ENCODE data around the gene TBC1D9. TPM values are rescaled to one million over a fixed set of nuclear protein-coding genes. Genes with fewer than 3 reads are reported as not detected.
A peak's percentile ranks its signal among the peaks of the same experiment; 100 is the strongest.

Gene TBC1D9
- total RNA-seq, 1 experiment from 2014 or later: 17.0 TPM

DNA sequence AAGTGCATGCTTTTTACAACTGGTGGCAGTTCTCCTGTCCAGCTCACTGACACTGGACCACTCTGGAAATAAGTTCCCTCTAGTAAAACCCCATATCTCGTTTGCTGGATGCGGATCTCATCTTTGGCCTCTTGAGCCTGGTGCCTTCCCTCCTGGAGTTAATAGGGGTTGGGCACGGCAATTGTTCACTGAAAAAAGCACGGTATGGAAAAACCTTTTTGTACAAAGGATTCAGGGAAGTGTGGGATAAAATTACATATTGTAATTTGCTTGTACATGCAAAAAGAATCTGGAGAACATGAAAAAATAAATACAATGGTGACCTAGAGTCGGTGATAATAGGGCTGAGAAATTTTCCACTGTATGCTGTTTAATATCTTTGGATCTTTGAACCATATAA is 30.6 kb downstream of the TBC1D9 start:
- ChIA-PET POLR2A (ENCODE audit: unreplicated experiment) (no interaction called here), CTCF (no interaction called here)
- Histone ChIP-seq H3K9me3 (ENCODE audit: insufficient read depth, low read depth) (no peaks in the 10 kb centered on the region), H3K4me2 (peak overlapping the region; percentile 65), H2AFZ (no peak overlapping the region), H3F3A (ENCODE audit: insufficient read depth, low read depth) (peaks cover 35% of the 10 kb centered on the region), H3K36me3 (ENCODE audit: low read depth) (no peaks in the 10 kb centered on the region), H3K27ac (no peak overlapping the region), H3K27me3 (ENCODE audit: insufficient read depth, low read depth) (no peaks in the 10 kb centered on the region), H3K9me2 (ENCODE audit: insufficient read depth) (no peaks in the 10 kb centered on the region), H4K20me1 (ENCODE audit: insufficient read depth) (no peaks in the 10 kb centered on the region), H3K4me1 (replicated peaks; ENCODE audit: insufficient read depth) (peaks cover 53% of the 10 kb centered on the region), H3K4me3 (no peak overlapping the region), H3K79me2 (ENCODE audit: low read depth) (peaks cover 24% of the 10 kb centered on the region; the same call in 1 of the 2 replicates)
- no peak for TF ChIP-seq EZH2 (IDR thresholded peaks at IDR 0.05; ENCODE audit: low read depth)
- TF ChIP-seq, protein P1, sequence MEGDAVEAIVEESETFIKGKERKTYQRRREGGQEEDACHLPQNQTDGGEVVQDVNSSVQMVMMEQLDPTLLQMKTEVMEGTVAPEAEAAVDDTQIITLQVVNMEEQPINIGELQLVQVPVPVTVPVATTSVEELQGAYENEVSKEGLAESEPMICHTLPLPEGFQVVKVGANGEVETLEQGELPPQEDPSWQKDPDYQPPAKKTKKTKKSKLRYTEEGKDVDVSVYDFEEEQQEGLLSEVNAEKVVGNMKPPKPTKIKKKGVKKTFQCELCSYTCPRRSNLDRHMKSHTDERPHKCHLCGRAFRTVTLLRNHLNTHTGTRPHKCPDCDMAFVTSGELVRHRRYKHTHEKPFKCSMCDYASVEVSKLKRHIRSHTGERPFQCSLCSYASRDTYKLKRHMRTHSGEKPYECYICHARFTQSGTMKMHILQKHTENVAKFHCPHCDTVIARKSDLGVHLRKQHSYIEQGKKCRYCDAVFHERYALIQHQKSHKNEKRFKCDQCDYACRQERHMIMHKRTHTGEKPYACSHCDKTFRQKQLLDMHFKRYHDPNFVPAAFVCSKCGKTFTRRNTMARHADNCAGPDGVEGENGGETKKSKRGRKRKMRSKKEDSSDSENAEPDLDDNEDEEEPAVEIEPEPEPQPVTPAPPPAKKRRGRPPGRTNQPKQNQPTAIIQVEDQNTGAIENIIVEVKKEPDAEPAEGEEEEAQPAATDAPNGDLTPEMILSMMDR (conservative IDR thresholded peaks at IDR 0.05): no peak
- intact Hi-C loops (cut with micrococcal nuclease; ENCODE audit: unreplicated experiment): no loop called here
- DNase-seq: no peak
- no TSS peak for BruUV-seq (replicated peaks)

DNA sequence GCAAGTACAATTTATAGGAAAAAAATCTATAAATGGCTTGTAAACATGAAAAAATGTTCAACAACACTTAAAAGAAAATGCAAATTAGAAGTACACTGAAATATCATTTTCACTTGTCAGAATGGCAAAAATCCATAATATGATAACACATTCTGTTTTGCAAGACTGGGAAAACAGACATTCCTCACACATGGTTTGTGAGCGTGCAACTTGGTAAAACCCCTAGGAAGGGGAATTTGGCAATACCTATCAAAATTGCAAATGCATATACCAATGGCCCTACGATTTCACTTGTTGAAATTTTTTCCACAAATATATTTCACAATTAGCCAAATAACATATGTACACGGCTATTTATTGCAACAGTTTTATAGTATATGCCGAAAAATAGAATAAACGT is 31.4 kb downstream of the TBC1D9 start:
- no peaks in the 10 kb centered on the region for H4K20me1 ChIP-seq (ENCODE audit: insufficient read depth)
- H3F3A ChIP-seq (ENCODE audit: insufficient read depth, low read depth): peaks cover 35% of the 10 kb centered on the region
- ChIA-PET POLR2A (ENCODE audit: unreplicated experiment) (no interaction called here), CTCF (no interaction called here)
- H2AFZ ChIP-seq: no peak overlapping the region
- no peaks in the 10 kb centered on the region for H3K9me2 ChIP-seq (ENCODE audit: insufficient read depth)
- H3K27ac ChIP-seq: no peak overlapping the region
- TF ChIP-seq, protein P1 (conservative IDR thresholded peaks at IDR 0.05): no peak
- no peak for TF ChIP-seq EZH2 (IDR thresholded peaks at IDR 0.05; ENCODE audit: low read depth)
- H3K9me3 ChIP-seq (ENCODE audit: insufficient read depth, low read depth): no peaks in the 10 kb centered on the region
- H3K4me3 ChIP-seq: no peak overlapping the region
- intact Hi-C loops (cut with micrococcal nuclease; ENCODE audit: unreplicated experiment): no loop called here
- H3K27me3 ChIP-seq (ENCODE audit: insufficient read depth, low read depth): no peaks in the 10 kb centered on the region
- peaks cover 47% of the 10 kb centered on the region for H3K4me1 ChIP-seq (replicated peaks; ENCODE audit: insufficient read depth)
- peaks cover 24% of the 10 kb centered on the region; the same call in 1 of the 2 replicates for H3K79me2 ChIP-seq (ENCODE audit: low read depth)
- DNase-seq: no peak
- no peaks in the 10 kb centered on the region for H3K36me3 ChIP-seq (ENCODE audit: low read depth)
- H3K4me2 ChIP-seq: no peak overlapping the region
- BruUV-seq (replicated peaks): no TSS peak

DNA sequence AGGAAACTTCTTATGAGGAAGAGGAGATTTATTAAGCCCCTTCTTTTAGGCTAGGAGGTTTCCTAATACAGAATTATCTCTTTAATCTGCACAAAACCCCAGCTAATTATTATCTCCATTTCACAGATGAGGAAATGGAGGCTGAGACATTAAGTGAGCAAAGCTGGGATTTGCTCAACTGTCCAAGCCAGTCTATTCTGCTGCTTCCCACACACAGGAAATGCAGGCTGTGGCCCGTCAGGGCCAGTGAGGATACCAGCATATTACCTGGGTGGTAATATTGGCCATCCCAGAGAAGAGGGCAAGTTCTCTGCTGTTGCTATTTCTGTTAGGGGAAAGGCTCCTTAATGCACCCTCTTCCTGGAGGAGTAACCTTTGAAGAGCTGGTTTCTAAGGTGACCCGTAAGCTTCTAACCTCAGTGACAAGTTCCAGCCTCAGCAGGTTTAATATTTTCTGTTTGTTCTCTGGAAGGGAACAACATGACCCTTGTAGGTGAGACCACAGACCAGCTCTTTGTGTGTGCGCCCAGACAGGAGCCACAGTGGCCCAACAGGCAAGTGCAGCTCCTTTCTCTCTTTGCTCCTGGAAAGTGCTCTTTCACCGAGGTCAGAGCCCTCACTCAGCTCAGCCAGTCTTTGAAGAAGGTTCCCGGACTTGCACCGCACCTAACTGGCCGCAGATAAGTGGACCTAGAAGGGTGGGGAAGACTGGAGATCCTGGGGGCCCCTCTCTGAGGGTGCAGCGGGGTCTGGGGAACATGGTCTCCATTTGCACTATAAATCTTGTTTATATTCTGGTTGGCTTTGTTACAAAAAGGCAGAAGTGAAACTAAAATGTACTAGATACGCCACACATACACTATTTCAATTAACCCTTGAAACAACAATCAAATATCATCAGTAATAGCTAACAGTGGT is 35.5 kb downstream of the TBC1D9 start:
- H2AFZ ChIP-seq: no peak overlapping the region

More for the DNA sequence above, 35.5 kb downstream of the TBC1D9 start:
- TF ChIP-seq, protein P1 (conservative IDR thresholded peaks at IDR 0.05): no peak
- TF ChIP-seq EZH2 (IDR thresholded peaks at IDR 0.05; ENCODE audit: low read depth): no peak
- Histone ChIP-seq H3K4me3 (no peak overlapping the region), H3K4me1 (replicated peaks; ENCODE audit: insufficient read depth) (peaks cover 32% of the 10 kb centered on the region), H3K9me3 (ENCODE audit: insufficient read depth, low read depth) (no peaks in the 10 kb centered on the region), H3K27me3 (ENCODE audit: insufficient read depth, low read depth) (no peaks in the 10 kb centered on the region), H3K36me3 (ENCODE audit: low read depth) (no peaks in the 10 kb centered on the region), H4K20me1 (ENCODE audit: insufficient read depth) (no peaks in the 10 kb centered on the region), H3K9me2 (ENCODE audit: insufficient read depth) (no peaks in the 10 kb centered on the region), H3K27ac (no peak overlapping the region), H3K79me2 (ENCODE audit: low read depth) (peaks cover 19% of the 10 kb centered on the region; the same call in 1 of the 2 replicates), H3K4me2 (no peak overlapping the region), H3F3A (ENCODE audit: insufficient read depth, low read depth) (no peaks in the 10 kb centered on the region)
- ChIA-PET POLR2A (ENCODE audit: unreplicated experiment) (no interaction called here), CTCF (no interaction called here)
- no peak for DNase-seq
- intact Hi-C loops (cut with micrococcal nuclease; ENCODE audit: unreplicated experiment): no loop called here
- BruUV-seq (replicated peaks): no TSS peak

All from PC-9 (cell line).